ENCODE data around the gene GLCE.
"Not testable (repeated sequence)": the region's sequence is repeated elsewhere in the genome, so short reads cannot be mapped to it uniquely, and the experiment has no call there.

The GLCE gene

DNA sequence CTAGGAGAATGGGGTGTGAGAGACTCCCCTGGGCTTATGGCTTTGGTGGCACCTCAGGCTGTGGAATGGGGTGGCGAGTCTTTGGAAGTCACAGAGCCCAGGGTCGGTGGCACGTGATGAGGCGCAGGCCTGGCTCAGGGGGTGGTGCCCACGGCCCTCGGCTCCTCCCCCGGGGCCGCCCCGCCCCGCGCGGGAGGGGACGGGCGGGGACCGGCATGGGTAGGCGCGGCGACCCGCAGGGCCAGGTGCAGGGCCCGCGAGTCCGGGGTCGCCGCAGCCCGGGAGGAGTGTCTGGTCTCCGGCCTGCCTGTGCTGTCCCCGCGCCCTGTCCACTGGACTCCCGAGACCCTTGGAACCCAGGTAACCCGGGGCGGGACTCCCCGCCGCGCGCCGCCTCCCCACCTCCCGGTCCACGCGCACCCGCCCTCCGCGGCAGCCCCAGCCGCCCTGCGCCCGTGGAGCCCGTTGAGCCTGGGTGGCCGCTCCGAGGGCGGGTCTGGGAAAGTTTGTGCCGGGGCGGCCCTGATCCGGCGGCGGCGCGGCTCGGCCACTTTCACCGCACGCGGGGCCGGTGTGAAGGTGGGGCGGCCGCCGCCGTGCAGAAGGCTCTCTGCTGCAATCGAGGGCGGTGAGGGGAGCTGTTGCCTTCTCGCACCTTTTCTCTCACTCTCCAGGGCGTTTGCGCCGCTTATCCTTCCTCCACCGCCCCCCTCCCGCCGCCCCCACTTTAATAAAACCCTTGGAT lies 138.4 kb downstream of the GLCE start, which contains the start of gene PAQR5:
PAQR5 (plus strand) TSS at position 216 of the 745 bp plus-strand sequence. CDS start 61,169 bp downstream, outside the sequence.
- Mint-ChIP-seq H3K9me3 (no peaks in the 10 kb centered on the region), H3K27ac (no peak within 1 kb of the TSS), H3K27me3 (peaks cover 41% of the 10 kb centered on the region), H3K36me3 (ENCODE audit: low read depth) (no peaks in the 10 kb centered on the region), H3K4me1 (ENCODE audit: low read depth) (no peaks in the 10 kb centered on the region), H3K4me3 (no peak within 1 kb of the TSS)

DNA sequence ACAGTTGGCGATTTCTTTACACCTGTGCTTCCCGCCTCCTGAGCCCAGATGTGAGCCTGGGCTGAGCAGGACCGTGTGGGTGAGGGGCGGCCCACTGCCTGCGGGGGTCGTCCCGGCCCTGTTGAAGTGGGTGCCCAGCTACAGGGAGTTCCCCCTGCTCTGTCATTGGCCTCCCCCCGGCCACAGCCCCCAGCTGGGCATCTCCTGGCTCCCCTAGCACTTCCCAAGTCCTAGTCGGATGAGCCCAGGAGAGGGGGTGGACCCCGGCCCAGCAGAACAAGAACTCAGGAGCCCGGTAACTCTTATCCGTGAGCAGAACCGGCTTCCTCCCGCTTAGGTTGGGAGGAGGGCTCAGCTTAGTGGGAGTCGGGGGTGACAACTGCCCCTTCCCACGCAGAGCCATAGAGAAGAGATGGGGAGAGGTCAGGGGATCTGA lies 139.0 kb downstream of the GLCE start:
- Mint-ChIP-seq H3K36me3 (ENCODE audit: low read depth) (no peaks in the 10 kb centered on the region), H3K9me3 (no peaks in the 10 kb centered on the region), H3K4me1 (ENCODE audit: low read depth) (no peaks in the 10 kb centered on the region), H3K27me3 (peaks cover 45% of the 10 kb centered on the region), H3K4me3 (no peak overlapping the region), H3K27ac (no peak overlapping the region)

DNA sequence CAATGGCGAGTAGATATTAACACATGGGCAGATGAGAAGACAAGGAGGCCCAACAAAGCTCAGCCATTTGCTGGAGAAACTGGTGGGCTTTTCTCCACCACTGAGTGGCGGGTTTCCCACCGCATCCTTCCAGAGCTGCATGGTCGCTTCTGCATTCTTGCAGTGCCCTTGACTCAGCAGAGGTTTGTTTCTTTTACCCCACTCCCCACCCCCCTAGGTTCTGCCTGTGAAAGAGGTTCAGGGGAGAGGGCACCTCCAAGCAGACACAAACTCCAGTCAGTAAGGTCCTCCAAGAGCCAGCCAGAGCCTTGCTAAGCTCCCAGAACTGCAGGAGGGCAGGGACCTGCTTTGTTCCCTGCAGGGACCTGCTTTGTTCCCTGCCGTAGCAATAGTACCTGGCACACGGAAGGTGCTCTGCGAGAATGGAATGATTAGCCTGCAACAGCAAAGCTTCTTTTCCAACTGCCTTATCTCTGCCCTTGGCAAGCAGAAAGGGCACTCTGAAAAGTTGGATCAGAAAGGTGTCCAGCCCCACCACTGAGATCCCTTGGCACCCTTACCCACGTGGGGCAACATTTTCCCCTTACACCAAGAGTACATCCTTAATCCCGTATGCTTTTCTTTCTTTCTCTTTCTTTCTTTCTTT lies 139.6 kb downstream of the GLCE start:
- Mint-ChIP-seq H3K9me3 (no peaks in the 10 kb centered on the region), H3K27me3 (peaks cover 46% of the 10 kb centered on the region)

GRCh38 chr15:69301101-69301500 lies 140.7 kb downstream of the GLCE start:
- H3K36me3 Mint-ChIP-seq (ENCODE audit: low read depth), result not testable (repeated sequence)
- H3K27me3 Mint-ChIP-seq, result peaks cover 41% of the 10 kb centered on the region

More for the DNA sequence above, 139.6 kb downstream of the GLCE start:
- H3K4me3 Mint-ChIP-seq, result no peak overlapping the region
- H3K36me3 Mint-ChIP-seq (ENCODE audit: low read depth), result no peaks in the 10 kb centered on the region
- no peaks in the 10 kb centered on the region for H3K4me1 Mint-ChIP-seq (ENCODE audit: low read depth)
- no peak overlapping the region for H3K27ac Mint-ChIP-seq

GRCh38 chr15:69302087-69302486 lies 141.7 kb downstream of the GLCE start:
- H3K9me3 Mint-ChIP-seq; H3K4me3 Mint-ChIP-seq; H3K27ac Mint-ChIP-seq; H3K36me3 Mint-ChIP-seq (ENCODE audit: low read depth); H3K4me1 Mint-ChIP-seq (ENCODE audit: low read depth): not testable (repeated sequence)
- peaks cover 36% of the 10 kb centered on the region for H3K27me3 Mint-ChIP-seq

More at GRCh38 chr15:69301101-69301500, 140.7 kb downstream of the GLCE start:
- not testable (repeated sequence) for H3K27ac Mint-ChIP-seq; H3K4me1 Mint-ChIP-seq (ENCODE audit: low read depth); H3K4me3 Mint-ChIP-seq; H3K9me3 Mint-ChIP-seq

DNA sequence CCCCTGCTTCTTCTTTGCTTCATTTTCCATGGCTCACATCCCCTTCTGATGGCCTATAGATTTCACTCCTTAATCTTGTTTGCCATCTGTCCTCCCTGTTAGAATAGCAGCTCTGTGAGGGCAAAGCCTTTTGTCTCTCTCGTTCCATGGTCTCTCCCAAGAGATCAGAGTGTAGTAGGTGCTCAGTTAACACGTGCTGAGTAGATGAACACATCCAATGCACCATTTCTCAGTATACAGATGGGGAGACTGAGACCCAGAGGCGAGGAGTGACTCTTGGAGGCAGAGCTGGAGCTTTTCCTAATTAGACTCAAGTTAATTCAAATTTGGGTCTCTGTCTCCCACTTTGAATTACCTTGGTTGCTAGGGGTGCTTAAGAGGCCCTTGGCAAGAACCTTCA lies 142.5 kb downstream of the GLCE start:
- Mint-ChIP-seq H3K9me3 (no peaks in the 10 kb centered on the region), H3K4me1 (ENCODE audit: low read depth) (no peaks in the 10 kb centered on the region), H3K4me3 (no peak overlapping the region), H3K27ac (no peak overlapping the region), H3K36me3 (ENCODE audit: low read depth) (no peaks in the 10 kb centered on the region), H3K27me3 (peaks cover 30% of the 10 kb centered on the region)

GRCh38 chr15:69303337-69304181 lies 143.1 kb downstream of the GLCE start:
- no peak overlapping the region for H3K4me3 Mint-ChIP-seq
- no peak overlapping the region for H3K27ac Mint-ChIP-seq
- H3K36me3 Mint-ChIP-seq (ENCODE audit: low read depth), result no peaks in the 10 kb centered on the region
- H3K4me1 Mint-ChIP-seq (ENCODE audit: low read depth), result no peaks in the 10 kb centered on the region
- no peaks in the 10 kb centered on the region for H3K9me3 Mint-ChIP-seq
- peaks cover 26% of the 10 kb centered on the region for H3K27me3 Mint-ChIP-seq

- Mint-ChIP-seq H3K27ac (no peak overlapping the region), H3K36me3 (ENCODE audit: low read depth) (no peaks in the 10 kb centered on the region), H3K27me3 (peaks cover 26% of the 10 kb centered on the region), H3K4me1 (ENCODE audit: low read depth) (no peaks in the 10 kb centered on the region), H3K4me3 (no peak overlapping the region), H3K9me3 (no peaks in the 10 kb centered on the region)
Observed at GRCh38 chr15:69304182-69304545, 143.7 kb downstream of the GLCE start.

DNA sequence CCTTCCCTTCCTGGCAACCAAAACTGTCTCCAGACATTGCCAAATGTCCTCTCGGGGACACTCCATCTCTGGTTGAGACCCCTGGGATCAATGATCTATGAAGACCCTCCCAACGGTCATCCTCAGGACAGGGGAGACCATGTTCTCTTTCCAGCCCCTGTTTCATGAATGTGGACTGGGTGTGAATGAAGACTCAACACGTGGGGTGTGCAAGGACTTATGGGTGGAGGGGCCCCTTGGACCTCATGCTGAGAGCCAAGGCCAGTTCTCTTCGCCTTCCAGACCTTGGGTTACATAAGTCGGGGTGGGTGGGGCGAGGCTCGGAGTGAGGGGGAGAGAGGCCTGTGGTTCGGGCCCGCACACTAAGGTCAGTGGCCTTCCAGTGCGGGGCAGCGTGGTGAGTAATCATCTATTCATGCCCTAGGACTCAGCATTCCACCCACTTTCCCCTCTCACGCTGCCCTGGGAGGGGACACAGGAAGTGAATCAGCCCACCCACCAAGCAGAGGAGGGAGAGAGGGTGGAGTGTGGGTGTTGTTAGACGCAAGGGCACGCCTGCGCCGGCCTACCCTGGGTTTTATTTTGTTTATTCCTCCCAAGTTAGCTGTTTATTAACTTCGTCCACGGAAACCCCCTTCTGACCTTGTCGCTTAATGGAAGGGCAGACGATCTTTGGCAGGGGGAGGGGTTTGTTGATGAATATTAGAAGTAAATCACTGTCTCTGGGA lies 144.9 kb downstream of the GLCE start:
- H3K4me3 Mint-ChIP-seq, result no peak overlapping the region
- H3K27me3 Mint-ChIP-seq, result peaks cover 21% of the 10 kb centered on the region
- H3K4me1 Mint-ChIP-seq (ENCODE audit: low read depth), result no peaks in the 10 kb centered on the region
- H3K27ac Mint-ChIP-seq, result no peak overlapping the region
- no peaks in the 10 kb centered on the region for H3K9me3 Mint-ChIP-seq
- no peaks in the 10 kb centered on the region for H3K36me3 Mint-ChIP-seq (ENCODE audit: low read depth)

GRCh38 chr15:69305933-69306568 lies 145.6 kb downstream of the GLCE start:
- no peaks in the 10 kb centered on the region for H3K9me3 Mint-ChIP-seq
- H3K4me1 Mint-ChIP-seq (ENCODE audit: low read depth), result no peaks in the 10 kb centered on the region
- no peaks in the 10 kb centered on the region for H3K36me3 Mint-ChIP-seq (ENCODE audit: low read depth)
- no peak overlapping the region for H3K27ac Mint-ChIP-seq
- H3K4me3 Mint-ChIP-seq, result no peak overlapping the region
- H3K27me3 Mint-ChIP-seq, result peaks cover 21% of the 10 kb centered on the region

DNA sequence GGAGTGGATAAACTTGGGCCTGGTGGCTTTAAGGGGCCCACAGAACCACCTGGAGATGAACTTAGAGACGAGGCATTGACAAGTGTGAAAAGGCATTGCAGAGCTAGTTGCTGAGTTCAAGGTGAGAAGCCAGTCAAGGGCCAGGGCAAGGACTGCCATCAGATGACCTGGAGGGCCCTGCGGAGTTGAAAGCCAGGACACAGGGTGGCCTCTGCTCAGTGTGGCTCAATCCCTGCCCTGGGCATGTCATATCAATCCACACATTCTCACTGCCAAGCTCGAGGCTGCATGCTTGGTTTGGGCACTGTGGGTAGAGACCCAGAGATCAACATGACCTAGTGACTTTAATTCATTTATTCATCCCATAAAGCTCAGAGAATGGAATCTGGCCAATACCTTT lies 147.5 kb downstream of the GLCE start:
- H3K27me3 Mint-ChIP-seq, result peaks cover 10% of the 10 kb centered on the region
- no peak overlapping the region for H3K27ac Mint-ChIP-seq
- no peaks in the 10 kb centered on the region for H3K9me3 Mint-ChIP-seq
- no peaks in the 10 kb centered on the region for H3K36me3 Mint-ChIP-seq (ENCODE audit: low read depth)
- no peak overlapping the region for H3K4me3 Mint-ChIP-seq
- H3K4me1 Mint-ChIP-seq (ENCODE audit: low read depth), result no peaks in the 10 kb centered on the region

- H3K27me3 Mint-ChIP-seq, result peaks cover 9% of the 10 kb centered on the region
- H3K4me1 Mint-ChIP-seq (ENCODE audit: low read depth), result no peaks in the 10 kb centered on the region
- no peaks in the 10 kb centered on the region for H3K36me3 Mint-ChIP-seq (ENCODE audit: low read depth)
- no peak overlapping the region for H3K27ac Mint-ChIP-seq
- H3K9me3 Mint-ChIP-seq, result no peaks in the 10 kb centered on the region
- no peak overlapping the region for H3K4me3 Mint-ChIP-seq
Observed at GRCh38 chr15:69308949-69309348, 148.5 kb downstream of the GLCE start.

DNA sequence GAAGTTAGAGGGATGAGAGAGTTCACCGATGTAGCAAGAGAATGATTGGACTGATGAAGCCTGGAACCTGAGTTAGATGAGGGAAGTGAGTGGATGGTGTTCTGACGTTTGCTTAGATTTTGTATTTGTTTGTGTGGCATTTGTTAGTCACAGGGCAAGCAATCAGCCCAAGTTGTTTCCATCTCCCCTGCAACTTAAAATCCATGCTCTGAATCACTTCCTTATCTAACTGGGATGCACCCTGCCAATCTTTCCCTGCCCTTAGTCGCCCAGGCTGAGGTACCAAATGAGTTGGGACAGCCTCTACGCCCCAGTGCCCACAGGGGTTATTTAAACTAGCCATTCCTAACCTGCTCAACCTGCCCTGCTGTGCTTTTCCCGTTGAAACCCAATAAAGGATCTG lies 150.9 kb downstream of the GLCE start:
- no peaks in the 10 kb centered on the region for H3K36me3 Mint-ChIP-seq (ENCODE audit: low read depth)
- no peaks in the 10 kb centered on the region for H3K9me3 Mint-ChIP-seq
- H3K4me3 Mint-ChIP-seq, result no peak overlapping the region
- no peak overlapping the region for H3K27ac Mint-ChIP-seq
- peaks cover 3% of the 10 kb centered on the region for H3K27me3 Mint-ChIP-seq
- no peaks in the 10 kb centered on the region for H3K4me1 Mint-ChIP-seq (ENCODE audit: low read depth)

- Mint-ChIP-seq H3K27ac (no peak overlapping the region), H3K27me3 (no peaks in the 10 kb centered on the region), H3K4me1 (ENCODE audit: low read depth) (no peaks in the 10 kb centered on the region), H3K4me3 (no peak overlapping the region), H3K9me3 (no peaks in the 10 kb centered on the region), H3K36me3 (ENCODE audit: low read depth) (no peaks in the 10 kb centered on the region)
Observed at GRCh38 chr15:69313432-69314000, 153.1 kb downstream of the GLCE start.
